ENCODE data around the gene PPP4R1. TPM values are rescaled to one million over a fixed set of nuclear protein-coding genes. Genes with fewer than 3 reads are reported as not detected.
A peak's percentile ranks its signal among the peaks of the same experiment; 100 is the strongest.
"Not testable (repeated sequence)": the region's sequence is repeated elsewhere in the genome, so short reads cannot be mapped to it uniquely, and the experiment has no call there.

PPP4R1 gene
- total RNA-seq, 1 experiment from 2014 or later: 66.7 TPM

DNA sequence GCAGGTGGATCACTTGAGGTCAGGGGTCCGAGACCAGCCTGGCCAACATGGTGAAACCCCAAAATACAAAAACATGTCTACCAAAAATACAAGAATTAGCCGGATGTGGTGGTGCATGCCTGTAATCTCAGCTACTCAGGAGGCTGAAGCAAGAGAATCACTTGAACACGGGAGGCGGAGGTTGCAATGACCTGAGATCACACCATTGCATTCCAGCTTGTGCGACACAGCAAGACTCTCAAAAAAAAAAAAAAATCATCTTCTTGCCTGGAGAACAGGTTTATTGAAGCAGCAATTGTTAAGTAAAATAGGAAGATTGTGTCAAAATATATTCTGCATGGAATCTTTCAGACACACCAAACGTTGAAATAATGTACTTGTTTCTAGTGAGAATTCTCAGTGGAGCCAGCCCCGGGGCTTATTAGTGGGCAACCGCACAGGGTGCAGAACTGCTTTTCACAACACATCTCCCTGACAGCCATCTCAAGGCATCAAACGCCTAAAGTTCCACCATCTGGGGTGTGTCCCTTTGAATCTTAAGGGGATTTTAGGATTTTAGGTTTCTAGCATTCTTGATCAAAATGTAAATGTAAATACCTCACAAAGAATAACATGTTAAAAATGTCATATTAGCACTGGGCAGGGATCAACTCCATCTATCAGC is 28.6 kb upstream of the PPP4R1 start:
- Histone ChIP-seq H4K20me1 (ENCODE audit: insufficient read depth) (no peaks in the 10 kb centered on the region), H3K4me2 (ENCODE audit: low read length) (peak overlapping the region; percentile 72), H3K79me2 (ENCODE audit: insufficient read depth, low read length) (no peaks in the 10 kb centered on the region), H3K4me1 (ENCODE audit: control insufficient read depth in 1 of 2, insufficient read depth in 2 of 2, low read length in 2 of 2) (peaks cover 17 to 28% of the 10 kb centered on the region in 2 experiments), H3K27ac (ENCODE audit: low read depth, low read length) (no peak overlapping the region), H3K36me3 (ENCODE audit: control insufficient read depth in 1 of 2, insufficient read depth in 2 of 2, low read length in 2 of 2) (no peaks in the 10 kb centered on the region), H3K9me2 (ENCODE audit: insufficient read depth) (no peaks in the 10 kb centered on the region), H2AFZ (ENCODE audit: low read depth, low read length, poor library complexity, severe bottlenecking) (peak overlapping the region; percentile 89), H3K9ac (ENCODE audit: low read length) (peak overlapping the region; percentile 46; the same call in 1 of the 2 replicates), H3K4me3 (replicated peaks in 1 of 2; ENCODE audit: low read depth in 1 of 2, low read length in 2 of 2) (0 out of 4 replicates have a peak overlapping the region, but pooled peaks of 1 of the 2 experiments have one; percentile 22), H3K9me3 (ENCODE audit: control insufficient read depth in 1 of 2, insufficient read depth in 1 of 2, low read depth in 1 of 2, low read length in 2 of 2) (no peaks in the 10 kb centered on the region), H3K27me3 (ENCODE audit: insufficient read depth, low read length) (no peaks in the 10 kb centered on the region)
- no TSS peak for BruUV-seq (replicated peaks)
- intact Hi-C loops (cut with micrococcal nuclease): no loop called here
- TF ChIP-seq CEBPB (IDR thresholded peaks at IDR 0.05; ENCODE audit: low read depth): no peak
- ATAC-seq: peak; percentile 33; the same call in 1 of the 2 replicates
- POLR2A ChIA-PET: no interaction called here
- no peak for DNase-seq (ENCODE audit: low read depth, low spot score)
- RAD21 ChIA-PET (ENCODE audit: low non-redundant PET in 1 of 2, low total read pairs in 2 of 2, uncharacterized antibody in 2 of 2, unreplicated experiment in 2 of 2): no interaction called here
- CTCF ChIA-PET: no interaction called here

DNA sequence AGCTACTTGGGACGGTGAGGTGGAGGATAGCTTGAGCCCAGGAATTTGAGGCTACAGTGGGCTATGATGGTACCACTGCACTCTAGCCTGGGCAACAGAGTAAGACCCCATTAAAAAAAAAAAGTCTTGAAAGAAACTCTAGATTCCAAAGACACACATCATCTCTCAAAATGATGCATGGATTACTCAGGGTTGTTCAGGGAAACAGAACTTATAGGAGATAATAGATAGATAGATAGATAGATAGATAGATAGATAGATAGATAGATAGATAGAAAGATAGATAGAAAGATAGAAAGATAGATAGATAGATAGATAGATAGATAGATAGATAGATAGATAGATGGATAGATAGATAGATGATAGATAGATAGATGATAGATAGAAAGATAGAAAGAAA is 26.7 kb upstream of the PPP4R1 start:
- POLR2A ChIA-PET; H2AFZ ChIP-seq (ENCODE audit: low read depth, low read length, poor library complexity, severe bottlenecking); H3K9me2 ChIP-seq (ENCODE audit: insufficient read depth); H3K9ac ChIP-seq (ENCODE audit: low read length); BruUV-seq (replicated peaks); ATAC-seq; H3K36me3 ChIP-seq (ENCODE audit: control insufficient read depth in 1 of 2, insufficient read depth in 2 of 2, low read length in 2 of 2); H3K27ac ChIP-seq (ENCODE audit: low read depth, low read length); H3K4me3 ChIP-seq (replicated peaks in 1 of 2; ENCODE audit: low read depth in 1 of 2, low read length in 2 of 2); intact Hi-C loops (cut with micrococcal nuclease); H3K4me2 ChIP-seq (ENCODE audit: low read length); H4K20me1 ChIP-seq (ENCODE audit: insufficient read depth); DNase-seq (ENCODE audit: low read depth, low spot score); H3K9me3 ChIP-seq (ENCODE audit: control insufficient read depth in 1 of 2, insufficient read depth in 1 of 2, low read depth in 1 of 2, low read length in 2 of 2); H3K79me2 ChIP-seq (ENCODE audit: insufficient read depth, low read length); RAD21 ChIA-PET (ENCODE audit: low non-redundant PET in 1 of 2, low total read pairs in 2 of 2, uncharacterized antibody in 2 of 2, unreplicated experiment in 2 of 2); H3K27me3 ChIP-seq (ENCODE audit: insufficient read depth, low read length); CTCF ChIA-PET: not testable (repeated sequence)
- peaks cover 17 to 27% of the 10 kb centered on the region in 2 experiments for H3K4me1 ChIP-seq (ENCODE audit: control insufficient read depth in 1 of 2, insufficient read depth in 2 of 2, low read length in 2 of 2)

DNA sequence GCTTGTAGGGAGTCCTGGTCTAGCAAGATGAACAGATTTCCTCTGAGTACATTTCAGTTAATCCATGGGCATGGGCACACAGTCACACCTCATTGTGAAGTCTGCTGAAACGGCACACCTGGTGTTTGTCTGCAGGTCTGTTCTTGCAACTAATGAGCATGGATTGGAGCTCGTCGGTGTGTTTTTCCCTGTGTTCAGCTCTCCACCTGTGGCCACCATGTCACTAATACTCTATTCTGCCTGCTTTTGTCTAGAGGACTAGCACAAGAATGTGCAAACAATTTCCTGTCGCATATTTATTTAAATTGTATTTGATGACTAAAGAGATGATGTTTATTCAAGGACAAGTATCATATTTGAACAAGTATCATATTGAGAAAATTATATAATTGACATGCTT is 24.5 kb upstream of the PPP4R1 start:
- H3K36me3 ChIP-seq (ENCODE audit: control insufficient read depth in 1 of 2, insufficient read depth in 2 of 2, low read length in 2 of 2): no peaks in the 10 kb centered on the region
- peaks cover 0 to 4% of the 10 kb centered on the region in 2 experiments; a peak in 1 of 4 replicates for H3K9me3 ChIP-seq (ENCODE audit: control insufficient read depth in 1 of 2, insufficient read depth in 1 of 2, low read depth in 1 of 2, low read length in 2 of 2)
- peaks cover 11 to 15% of the 10 kb centered on the region in 2 experiments for H3K4me1 ChIP-seq (ENCODE audit: control insufficient read depth in 1 of 2, insufficient read depth in 2 of 2, low read length in 2 of 2)
- TF ChIP-seq, protein P1, sequence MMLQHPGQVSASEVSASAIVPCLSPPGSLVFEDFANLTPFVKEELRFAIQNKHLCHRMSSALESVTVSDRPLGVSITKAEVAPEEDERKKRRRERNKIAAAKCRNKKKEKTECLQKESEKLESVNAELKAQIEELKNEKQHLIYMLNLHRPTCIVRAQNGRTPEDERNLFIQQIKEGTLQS (IDR thresholded peaks at IDR 0.05): no peak
- TF ChIP-seq ZFX (IDR thresholded peaks at IDR 0.05) (no peak), POLR2A (IDR thresholded peaks at IDR 0.05; ENCODE audit: borderline replicate concordance, extremely low read depth, insufficient read depth, insufficient read length) (no peak), TCF7L2 (IDR thresholded peaks at IDR 0.05; ENCODE audit: borderline replicate concordance, extremely low read depth, insufficient read depth, insufficient read length) (no peak), EGR1 (IDR thresholded peaks at IDR 0.05; ENCODE audit: low read depth) (no peak), ZNF274 (IDR thresholded peaks at IDR 0.05; ENCODE audit: low read depth, low read length) (no peak)
- TF ChIP-seq, protein P2, sequence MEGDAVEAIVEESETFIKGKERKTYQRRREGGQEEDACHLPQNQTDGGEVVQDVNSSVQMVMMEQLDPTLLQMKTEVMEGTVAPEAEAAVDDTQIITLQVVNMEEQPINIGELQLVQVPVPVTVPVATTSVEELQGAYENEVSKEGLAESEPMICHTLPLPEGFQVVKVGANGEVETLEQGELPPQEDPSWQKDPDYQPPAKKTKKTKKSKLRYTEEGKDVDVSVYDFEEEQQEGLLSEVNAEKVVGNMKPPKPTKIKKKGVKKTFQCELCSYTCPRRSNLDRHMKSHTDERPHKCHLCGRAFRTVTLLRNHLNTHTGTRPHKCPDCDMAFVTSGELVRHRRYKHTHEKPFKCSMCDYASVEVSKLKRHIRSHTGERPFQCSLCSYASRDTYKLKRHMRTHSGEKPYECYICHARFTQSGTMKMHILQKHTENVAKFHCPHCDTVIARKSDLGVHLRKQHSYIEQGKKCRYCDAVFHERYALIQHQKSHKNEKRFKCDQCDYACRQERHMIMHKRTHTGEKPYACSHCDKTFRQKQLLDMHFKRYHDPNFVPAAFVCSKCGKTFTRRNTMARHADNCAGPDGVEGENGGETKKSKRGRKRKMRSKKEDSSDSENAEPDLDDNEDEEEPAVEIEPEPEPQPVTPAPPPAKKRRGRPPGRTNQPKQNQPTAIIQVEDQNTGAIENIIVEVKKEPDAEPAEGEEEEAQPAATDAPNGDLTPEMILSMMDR (IDR thresholded peaks at IDR 0.05 in 2 of 3, conservative IDR thresholded peaks at IDR 0.05 in 1 of 3; ENCODE audit: borderline replicate concordance in 1 of 3, insufficient read depth in 1 of 3, low read depth in 2 of 3, low read length in 2 of 3): no peak
- H4K20me1 ChIP-seq (ENCODE audit: insufficient read depth): no peaks in the 10 kb centered on the region
- DNase-seq (ENCODE audit: low read depth, low spot score) (no peak), ATAC-seq (no peak)
- H3K27ac ChIP-seq (ENCODE audit: low read depth, low read length): no peak overlapping the region
- H2AFZ ChIP-seq (ENCODE audit: low read depth, low read length, poor library complexity, severe bottlenecking): no peak overlapping the region
- H3K9ac ChIP-seq (ENCODE audit: low read length): no peak overlapping the region
- H3K79me2 ChIP-seq (ENCODE audit: insufficient read depth, low read length): no peaks in the 10 kb centered on the region
- no peak overlapping the region for H3K4me2 ChIP-seq (ENCODE audit: low read length)
- no peak overlapping the region for H3K4me3 ChIP-seq (replicated peaks in 1 of 2; ENCODE audit: low read depth in 1 of 2, low read length in 2 of 2)
- H3K27me3 ChIP-seq (ENCODE audit: insufficient read depth, low read length): no peaks in the 10 kb centered on the region
- CTCF ChIA-PET: no interaction called here
- no peaks in the 10 kb centered on the region for H3K9me2 ChIP-seq (ENCODE audit: insufficient read depth)
- intact Hi-C loops (cut with micrococcal nuclease): no loop called here
- POLR2A ChIA-PET: no interaction called here
- BruUV-seq (replicated peaks): no TSS peak
- RAD21 ChIA-PET (ENCODE audit: low non-redundant PET in 1 of 2, low total read pairs in 2 of 2, uncharacterized antibody in 2 of 2, unreplicated experiment in 2 of 2): no interaction called here

Measured in HCT116 (cell line).